Spleen (tissue), 11 donors: Measurements from ENCODE around the gene CELF3. TPM values are rescaled to one million over a fixed set of nuclear protein-coding genes. Genes with fewer than 3 reads are reported as not detected.

Source experiments
- DNase-seq: peaks from one replicate; pipeline ENCODE4 v3.0.0-alpha.2; 2020
- H3K27ac ChIP-seq, 8 donors: fragments of 200-600 bp; sonication (generic) in 7 of 8; 1 replicate in 4 of 8; 2 replicates in 4 of 8; pipeline versions ENCODE4 v1.5.0 to v1.8.0; 2016 to 2021; ENCODE audit warnings: inconsistent platforms in 4 of 8, mild to moderate bottlenecking in 4 of 8, moderate library complexity in 1 of 8
- H3K27me3 ChIP-seq, 7 donors: fragments of 200-600 bp; sonication (generic) in 6 of 7; replicated peaks in 1 of 7; 1 replicate in 4 of 7; 2 replicates in 3 of 7; pipeline versions ENCODE4 v1.5.0 to v1.8.0; 2016 to 2021; ENCODE audit warnings: inconsistent platforms in 3 of 7, mild to moderate bottlenecking in 1 of 7
- H3K36me3 ChIP-seq, 6 donors: fragments of 200-600 bp; sonication (generic) in 5 of 6; 1 replicate in 4 of 6; 2 replicates in 2 of 6; pipeline versions ENCODE4 v1.5.0 to v1.8.0; 2016 to 2021; ENCODE audit warnings: inconsistent platforms in 2 of 6
- H3K4me1 ChIP-seq, 6 donors: fragments of 200-600 bp; sonication (generic) in 5 of 6; 1 replicate in 3 of 6; 2 replicates in 3 of 6; pipeline versions ENCODE4 v1.5.0 to v1.8.0; 2016 to 2021; ENCODE audit warnings: inconsistent platforms in 3 of 6
- H3K4me3 ChIP-seq, 8 donors: fragments of 200-600 bp; sonication (generic) in 7 of 8; 1 replicate in 4 of 8; 2 replicates in 4 of 8; pipeline versions ENCODE4 v1.5.0 to v1.8.0; 2016 to 2021; ENCODE audit warnings: inconsistent platforms in 4 of 8, mild to moderate bottlenecking in 4 of 8, moderate library complexity in 2 of 8
- H3K9me3 ChIP-seq, 8 donors: fragments of 200-600 bp; sonication (generic) in 7 of 8; 1 replicate in 4 of 8; 2 replicates in 4 of 8; pipeline versions ENCODE4 v1.5.0 to v1.8.0; 2016 to 2021; ENCODE audit warnings: inconsistent platforms in 4 of 8
- POLR2A ChIP-seq, 3 donors: fragments of 450-650 bp; IDR thresholded peaks; one replicate each; pipeline ENCODE4 v1.5.1; 2017; ENCODE audit warnings: antibody characterized with exemption in 3 of 3, mild to moderate bottlenecking in 1 of 3
- POLR2AphosphoS5 ChIP-seq, 3 donors: sonication (generic); formaldehyde crosslinking; IDR thresholded peaks; one replicate each; pipeline ENCODE4 v1.5.1; 2017; ENCODE audit warnings: antibody characterized with exemption in 3 of 3
- WGBS, 5 donors: extraction: QIAGEN DNeasy Blood & Tissue Kit in 3 of 5; methylation state at CpG; one replicate each; pipeline versions ENCODE4 v1.1.5 to v1.1.7; 2013 to 2018; 5-methylcytosine and 5-hydroxymethylcytosine counted together
- intact Hi-C: fragments of 100-400 bp; cut with DNase I; formaldehyde crosslinking; loops from one replicate; pipeline ENCODE4 v1.15.0; 2023; ENCODE audit warnings: low total_unique reads
- polyA plus RNA-seq, 3 donors: library from polyadenylated mRNA; stranded (reverse); fragments of 200-250 nt; gene quantifications; one replicate each; pipeline ENCODE4 v1.2.1, GENCODE V29; 2013
- total RNA-seq, 7 donors: library from RNA; depleted of rRNA in 3 of 7; stranded (reverse); fragments of >200 nt in 3 of 7; fragmentation: NEBNext Ultra II Directional in 4 of 7; extraction: Animal tissue kit (Norgen Biotek cat#: 25700) in 4 of 7; gene quantifications; one replicate each; pipeline versions ENCODE4 v1.1.0 to v1.2.1, GENCODE V29; 2016 to 2021
- TF ChIP-seq, protein P1 (sequence below), 11 experiments: fragments of 200-600 bp in 7 of 11; fragments of 450-650 bp in 4 of 11; sonication (generic) in 4 of 11; IDR thresholded peaks in 8 of 11; conservative IDR thresholded peaks in 3 of 11; 1 replicate in 7 of 11; 2 replicates in 4 of 11; pipeline versions ENCODE4 v1.4.0 to v1.8.0; 2016 to 2021; ENCODE audit warnings: antibody characterized with exemption in 11 of 11, inconsistent platforms in 4 of 11, mild to moderate bottlenecking in 1 of 11
- donor health status: healthy with polysubstance abuse.
- donor health status: DM: no; HTN: no; CAD: no; lungs with moderate emphysema.
- donor health status: DM: no; HTN: no; CAD: no.
- donor health status: Bipolar disorder and iron deficiency.
- donor health status: healthy.
- donor health status: DM: no; HTN: no; CAD: no.
- donor health status: DM: yes; HTN: yes; CAD: no.

Gene CELF3
- total and polyA plus RNA-seq, 10 donors: 0.02 to 0.40 TPM; not detected in 8

GRCh38 chr1:151693057-151693651 lies 23.4 kb downstream of the CELF3 start:
- peaks cover 0 to 91% (median 49%) of the 10 kb centered on the region in 6 donors for H3K36me3 ChIP-seq
- TF ChIP-seq, protein P1, sequence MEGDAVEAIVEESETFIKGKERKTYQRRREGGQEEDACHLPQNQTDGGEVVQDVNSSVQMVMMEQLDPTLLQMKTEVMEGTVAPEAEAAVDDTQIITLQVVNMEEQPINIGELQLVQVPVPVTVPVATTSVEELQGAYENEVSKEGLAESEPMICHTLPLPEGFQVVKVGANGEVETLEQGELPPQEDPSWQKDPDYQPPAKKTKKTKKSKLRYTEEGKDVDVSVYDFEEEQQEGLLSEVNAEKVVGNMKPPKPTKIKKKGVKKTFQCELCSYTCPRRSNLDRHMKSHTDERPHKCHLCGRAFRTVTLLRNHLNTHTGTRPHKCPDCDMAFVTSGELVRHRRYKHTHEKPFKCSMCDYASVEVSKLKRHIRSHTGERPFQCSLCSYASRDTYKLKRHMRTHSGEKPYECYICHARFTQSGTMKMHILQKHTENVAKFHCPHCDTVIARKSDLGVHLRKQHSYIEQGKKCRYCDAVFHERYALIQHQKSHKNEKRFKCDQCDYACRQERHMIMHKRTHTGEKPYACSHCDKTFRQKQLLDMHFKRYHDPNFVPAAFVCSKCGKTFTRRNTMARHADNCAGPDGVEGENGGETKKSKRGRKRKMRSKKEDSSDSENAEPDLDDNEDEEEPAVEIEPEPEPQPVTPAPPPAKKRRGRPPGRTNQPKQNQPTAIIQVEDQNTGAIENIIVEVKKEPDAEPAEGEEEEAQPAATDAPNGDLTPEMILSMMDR (IDR thresholded peaks at IDR 0.05 in 8 of 11, conservative IDR thresholded peaks at IDR 0.05 in 3 of 11): peak in 6 of 11 experiments; percentile 17 to 30 (median 28)
- no peak for TF ChIP-seq POLR2AphosphoS5 (IDR thresholded peaks at IDR 0.05)
- 78 to 87% (median 83%) methylated on average over 4 of the region's 4 CpGs for WGBS, 5 donors
- no peak for DNase-seq
- intact Hi-C loops: no loop called here
- H3K27me3 ChIP-seq: no peaks in the 10 kb centered on the region
- H3K4me3 ChIP-seq: no peak overlapping the region
- no peaks in the 10 kb centered on the region for H3K9me3 ChIP-seq
- no peak overlapping the region for H3K27ac ChIP-seq
- H3K4me1 ChIP-seq: peaks cover 0 to 19% (median 3%) of the 10 kb centered on the region in 6 donors

DNA sequence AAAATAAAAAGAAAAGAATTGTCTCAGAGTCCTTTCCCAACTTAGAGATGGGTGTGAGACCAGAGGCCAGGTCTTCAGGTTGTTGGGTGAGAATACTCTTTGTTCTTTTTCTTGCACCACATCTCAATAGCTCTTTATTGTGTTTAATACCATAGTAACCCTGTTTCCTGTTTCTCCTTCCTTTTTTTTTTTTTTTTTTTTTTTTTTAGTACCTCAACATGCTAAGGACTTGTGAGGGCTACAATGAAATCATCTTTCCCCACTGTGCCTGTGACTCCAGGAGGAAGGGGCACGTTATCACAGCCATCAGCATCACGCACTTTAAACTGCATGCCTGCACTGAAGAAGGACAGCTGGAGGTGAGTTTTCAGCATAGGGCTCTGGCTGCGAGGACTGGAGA lies 24.4 kb downstream of the CELF3 start:
- Histone ChIP-seq H3K36me3 (peaks cover 0 to 91% (median 40%) of the 10 kb centered on the region in 6 donors), H3K4me3 (no peak overlapping the region), H3K4me1 (peaks cover 0 to 19% (median 3%) of the 10 kb centered on the region in 6 donors), H3K27ac (peak overlapping the region in 1 of 8 donors; percentile 49), H3K9me3 (no peaks in the 10 kb centered on the region), H3K27me3 (no peaks in the 10 kb centered on the region)
- no peak for DNase-seq
- TF ChIP-seq POLR2A (IDR thresholded peaks at IDR 0.05) (no peak), POLR2AphosphoS5 (IDR thresholded peaks at IDR 0.05) (no peak)
- TF ChIP-seq, protein P1 (IDR thresholded peaks at IDR 0.05 in 8 of 11, conservative IDR thresholded peaks at IDR 0.05 in 3 of 11): no peak
- WGBS, 5 donors: 78 to 96% (median 79%) methylated on average over 3 of the region's 3 CpGs
- intact Hi-C loops: no loop called here

- 86 to 90% (median 88%) methylated on average over 4 of the region's 4 CpGs for WGBS, 5 donors
- no peaks in the 10 kb centered on the region for H3K27me3 ChIP-seq
- intact Hi-C loops: no loop called here
- TF ChIP-seq, protein P1 (IDR thresholded peaks at IDR 0.05 in 8 of 11, conservative IDR thresholded peaks at IDR 0.05 in 3 of 11): no peak
- TF ChIP-seq POLR2A (IDR thresholded peaks at IDR 0.05) (no peak), POLR2AphosphoS5 (IDR thresholded peaks at IDR 0.05) (no peak)
- H3K4me1 ChIP-seq: peaks cover 0 to 19% (median 3%) of the 10 kb centered on the region in 6 donors
- H3K27ac ChIP-seq: no peak overlapping the region
- peaks cover 0 to 91% (median 36%) of the 10 kb centered on the region in 6 donors for H3K36me3 ChIP-seq
- no peaks in the 10 kb centered on the region for H3K9me3 ChIP-seq
- no peak for DNase-seq
- H3K4me3 ChIP-seq: no peak overlapping the region
These were observed 27.1 kb downstream of the CELF3 start for GRCh38 chr1:151689494-151689893.

- no peak for DNase-seq
- intact Hi-C loops: no loop called here
- TF ChIP-seq, protein P1 (IDR thresholded peaks at IDR 0.05 in 8 of 11, conservative IDR thresholded peaks at IDR 0.05 in 3 of 11): no peak
- TF ChIP-seq POLR2AphosphoS5 (IDR thresholded peaks at IDR 0.05) (no peak), POLR2A (IDR thresholded peaks at IDR 0.05) (no peak)
- no peak overlapping the region for H3K27ac ChIP-seq
- H3K4me1 ChIP-seq: peaks cover 0 to 11% (median 0%) of the 10 kb centered on the region in 6 donors
- no peak overlapping the region for H3K4me3 ChIP-seq
- WGBS, 5 donors: 81 to 92% (median 85%) methylated on average over 2 of the region's 2 CpGs
- no peaks in the 10 kb centered on the region for H3K9me3 ChIP-seq
- no peaks in the 10 kb centered on the region for H3K27me3 ChIP-seq
- peaks cover 0 to 89% (median 22%) of the 10 kb centered on the region in 6 donors for H3K36me3 ChIP-seq
These were observed 30.0 kb downstream of the CELF3 start for GRCh38 chr1:151686561-151686960.
